Liver (tissue), 9 donors: ENCODE data around the gene RALGAPA2. TPM values are rescaled to one million over a fixed set of nuclear protein-coding genes. Genes with fewer than 3 reads are reported as not detected.

ENCODE experiments used
- DNase-seq: peaks from one replicate; pipeline ENCODE4 v3.0.0-alpha.2; 2017; ENCODE audit warnings: low spot score
- H3K27ac ChIP-seq, 2 donors: one replicate each; pipeline ENCODE4 v1.7.0; 2013; ENCODE audit warnings: inconsistent platforms in 2 of 2, low read length in 2 of 2, control low read depth in 1 of 2, low read depth in 1 of 2, mild to moderate bottlenecking in 1 of 2
- H3K27me3 ChIP-seq, 4 donors: one replicate each; pipeline versions ENCODE4 v1.6.1 to v1.7.0; 2013; ENCODE audit warnings: low read length in 3 of 4, inconsistent platforms in 1 of 4, mild to moderate bottlenecking in 1 of 4, moderate library complexity in 1 of 4; ENCODE audit not compliant: control insufficient read depth in 4 of 4, insufficient read depth in 4 of 4
- H3K36me3 ChIP-seq, 4 donors: one replicate each; pipeline versions ENCODE4 v1.6.1 to v1.7.0; 2013; ENCODE audit warnings: low read length in 3 of 4, mild to moderate bottlenecking in 3 of 4, low read depth in 1 of 4, moderate library complexity in 1 of 4; ENCODE audit not compliant: control insufficient read depth in 4 of 4, insufficient read depth in 3 of 4
- H3K4me1 ChIP-seq, 4 donors: one replicate each; pipeline versions ENCODE4 v1.6.1 to v1.7.0; 2013; ENCODE audit warnings: low read length in 3 of 4, mild to moderate bottlenecking in 3 of 4, moderate library complexity in 1 of 4; ENCODE audit not compliant: control insufficient read depth in 4 of 4, insufficient read depth in 4 of 4
- H3K4me3 ChIP-seq, 3 donors: one replicate each; pipeline versions ENCODE4 v1.6.1 to v1.7.0; 2013; ENCODE audit warnings: low read length in 3 of 3, control low read depth in 1 of 3, low read depth in 1 of 3, mild to moderate bottlenecking in 1 of 3
- H3K9ac ChIP-seq, 2 donors: one replicate each; pipeline ENCODE4 v1.7.0; 2013; ENCODE audit warnings: low read length in 2 of 2, mild to moderate bottlenecking in 2 of 2, moderate library complexity in 2 of 2, control low read depth in 1 of 2, low read depth in 1 of 2
- H3K9me3 ChIP-seq, 4 donors: one replicate each; pipeline versions ENCODE4 v1.6.1 to v1.7.0; 2013; ENCODE audit warnings: low read length in 3 of 4; ENCODE audit not compliant: control insufficient read depth in 4 of 4
- ATF3 ChIP-seq: IDR thresholded peaks from 2 replicates; pipeline ENCODE4 v1.6.1; 2016; ENCODE audit warnings: antibody characterized with exemption
- CTCF ChIP-seq: fragments of 150-350 bp; IDR thresholded peaks from 2 replicates; pipeline ENCODE4 v1.5.1; 2017; ENCODE audit warnings: improper control_type of control experiment, low read depth, low read length; ENCODE audit not compliant: missing input control
- EGR1 ChIP-seq, 2 donors: IDR thresholded peaks; 2 replicates each; pipeline ENCODE4 v1.6.1; 2016 to 2018; ENCODE audit warnings: antibody characterized with exemption in 2 of 2, low read depth in 2 of 2
- FOXA1 ChIP-seq: IDR thresholded peaks from 2 replicates; pipeline ENCODE4 v1.6.1; 2016; ENCODE audit warnings: antibody characterized with exemption
- FOXA2 ChIP-seq: IDR thresholded peaks from 2 replicates; pipeline ENCODE4 v1.6.1; 2016; ENCODE audit warnings: antibody characterized with exemption
- HNF4A ChIP-seq, 2 donors: conservative IDR thresholded peaks; 2 replicates each; pipeline ENCODE4 v1.6.1; 2016; ENCODE audit warnings: antibody characterized with exemption in 2 of 2, mild to moderate bottlenecking in 2 of 2
- HNF4G ChIP-seq: IDR thresholded peaks from 2 replicates; pipeline ENCODE4 v1.6.1; 2016; ENCODE audit warnings: antibody characterized with exemption
- JUND ChIP-seq, 2 donors: IDR thresholded peaks; 2 replicates each; pipeline ENCODE4 v1.6.1; 2016; ENCODE audit warnings: antibody characterized with exemption in 2 of 2
- MAX ChIP-seq: IDR thresholded peaks from 2 replicates; pipeline ENCODE4 v1.6.1; 2016; ENCODE audit warnings: antibody characterized with exemption
- NR2F2 ChIP-seq: IDR thresholded peaks from 2 replicates; pipeline ENCODE4 v1.6.1; 2016; ENCODE audit warnings: antibody characterized with exemption
- RAD21 ChIP-seq, 2 donors: IDR thresholded peaks; 2 replicates each; pipeline ENCODE4 v1.6.1; 2016; ENCODE audit warnings: antibody characterized with exemption in 2 of 2, mild to moderate bottlenecking in 2 of 2
- REST ChIP-seq: IDR thresholded peaks from 2 replicates; pipeline ENCODE4 v1.6.1; 2016; ENCODE audit warnings: antibody characterized with exemption, mild to moderate bottlenecking
- RXRA ChIP-seq, 2 donors: IDR thresholded peaks; 2 replicates each; pipeline ENCODE4 v1.6.1; 2017 to 2018; ENCODE audit warnings: antibody characterized with exemption in 2 of 2, mild to moderate bottlenecking in 1 of 2
- SP1 ChIP-seq: IDR thresholded peaks from 2 replicates; pipeline ENCODE4 v1.6.1; 2018; ENCODE audit warnings: antibody characterized with exemption, mild to moderate bottlenecking
- TAF1 ChIP-seq: conservative IDR thresholded peaks from 2 replicates; pipeline ENCODE4 v1.6.1; 2016; ENCODE audit warnings: antibody characterized with exemption, mild to moderate bottlenecking
- YY1 ChIP-seq: IDR thresholded peaks from 2 replicates; pipeline ENCODE4 v1.6.1; 2016; ENCODE audit warnings: antibody characterized with exemption, mild to moderate bottlenecking
- ZBTB33 ChIP-seq: IDR thresholded peaks from 2 replicates; pipeline ENCODE4 v1.6.1; 2016; ENCODE audit warnings: antibody characterized with exemption
- WGBS: extraction: QIAGEN DNeasy Blood & Tissue Kit; methylation state at CpG from one replicate; pipeline ENCODE4 v1.1.7; 2013; 5-methylcytosine and 5-hydroxymethylcytosine counted together
- polyA plus RNA-seq, 2 donors: library from polyadenylated mRNA; stranded (reverse) in 1 of 2; unstranded in 1 of 2; fragments of 200-250 nt in 1 of 2; fragments of >200 nt in 1 of 2; fragmentation: Nextera tagmentation in 1 of 2; extraction: Ambion mirVana in 1 of 2; gene quantifications; one replicate each; pipeline versions ENCODE4 v1.2.1 to v1.2.3, GENCODE V29; 2013 to 2015
- total RNA-seq, 2 donors: library from RNA; depleted of rRNA; stranded (reverse); fragments of >200 nt; gene quantifications; one replicate each; pipeline ENCODE4 v1.2.3, GENCODE V29; 2014
- donor health status: healthy.
- donor health status: healthy.
- donor health status: healthy.
- donor health status: healthy.
- donor health status: healthy.

Gene RALGAPA2
- total and polyA plus RNA-seq, 4 donors, result 14.8 to 89.9 (median 25.1) TPM

- TF ChIP-seq REST (no peak), HNF4G (no peak), JUND (IDR thresholded peaks at IDR 0.05) (no peak), RAD21 (IDR thresholded peaks at IDR 0.05) (no peak), HNF4A (conservative IDR thresholded peaks at IDR 0.05) (no peak), FOXA1 (no peak)
Observed at GRCh38 chr20:20396794-20397193, 315.6 kb downstream of the RALGAPA2 start (continued).

GRCh38 chr20:20395903-20396568 lies 316.4 kb downstream of the RALGAPA2 start:
- WGBS, result 98% methylated on average over 29 of the region's 29 CpGs
- no peak for DNase-seq
- Histone ChIP-seq H3K36me3 (peaks cover 5 to 66% (median 16%) of the 10 kb centered on the region in 4 donors), H3K9me3 (no peaks in the 10 kb centered on the region), H3K4me1 (peaks cover 0 to 5% (median 2%) of the 10 kb centered on the region in 4 donors), H3K27ac (no peak overlapping the region), H3K4me3 (no peak overlapping the region), H3K27me3 (no peaks in the 10 kb centered on the region), H3K9ac (no peak overlapping the region)
- TF ChIP-seq HNF4G (no peak), SP1 (no peak), EGR1 (IDR thresholded peaks at IDR 0.05; ENCODE audit: low read depth in 2 of 2) (no peak), CTCF (no peak), ATF3 (no peak), JUND (IDR thresholded peaks at IDR 0.05) (no peak), RXRA (IDR thresholded peaks at IDR 0.05) (no peak), FOXA2 (no peak), NR2F2 (no peak), REST (no peak), TAF1 (no peak), YY1 (no peak), RAD21 (IDR thresholded peaks at IDR 0.05) (no peak), MAX (no peak), FOXA1 (no peak), ZBTB33 (no peak)
